ENCODE results near the gene RRBP1.

Gene RRBP1

DNA sequence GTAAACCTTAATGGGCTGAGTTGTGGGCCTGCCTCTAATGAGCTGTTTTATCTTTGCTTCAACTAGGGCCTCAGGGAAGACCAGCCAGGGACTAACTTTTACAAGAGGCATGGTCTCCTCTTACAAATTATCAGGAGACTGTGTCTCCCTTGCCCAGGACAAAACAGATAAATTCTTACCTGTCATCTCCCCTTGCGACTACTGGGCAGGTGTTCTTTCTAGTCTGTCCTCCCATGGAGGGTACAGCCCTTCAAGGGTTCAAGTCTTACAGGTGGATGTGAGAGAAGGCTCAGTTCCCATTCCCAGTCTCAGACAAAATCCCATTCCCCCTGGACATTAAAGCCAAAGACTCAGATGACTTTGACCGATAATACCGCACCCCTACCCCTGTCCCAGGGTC lies 13.6 kb downstream of the RRBP1 start:
- no peak overlapping the region for H3K27ac ChIP-seq
- no peak for TF ChIP-seq ZFX (IDR thresholded peaks at IDR 0.05; ENCODE audit: borderline replicate concordance)
- TF ChIP-seq, protein P1, sequence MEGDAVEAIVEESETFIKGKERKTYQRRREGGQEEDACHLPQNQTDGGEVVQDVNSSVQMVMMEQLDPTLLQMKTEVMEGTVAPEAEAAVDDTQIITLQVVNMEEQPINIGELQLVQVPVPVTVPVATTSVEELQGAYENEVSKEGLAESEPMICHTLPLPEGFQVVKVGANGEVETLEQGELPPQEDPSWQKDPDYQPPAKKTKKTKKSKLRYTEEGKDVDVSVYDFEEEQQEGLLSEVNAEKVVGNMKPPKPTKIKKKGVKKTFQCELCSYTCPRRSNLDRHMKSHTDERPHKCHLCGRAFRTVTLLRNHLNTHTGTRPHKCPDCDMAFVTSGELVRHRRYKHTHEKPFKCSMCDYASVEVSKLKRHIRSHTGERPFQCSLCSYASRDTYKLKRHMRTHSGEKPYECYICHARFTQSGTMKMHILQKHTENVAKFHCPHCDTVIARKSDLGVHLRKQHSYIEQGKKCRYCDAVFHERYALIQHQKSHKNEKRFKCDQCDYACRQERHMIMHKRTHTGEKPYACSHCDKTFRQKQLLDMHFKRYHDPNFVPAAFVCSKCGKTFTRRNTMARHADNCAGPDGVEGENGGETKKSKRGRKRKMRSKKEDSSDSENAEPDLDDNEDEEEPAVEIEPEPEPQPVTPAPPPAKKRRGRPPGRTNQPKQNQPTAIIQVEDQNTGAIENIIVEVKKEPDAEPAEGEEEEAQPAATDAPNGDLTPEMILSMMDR (IDR thresholded peaks at IDR 0.05): no peak

DNA sequence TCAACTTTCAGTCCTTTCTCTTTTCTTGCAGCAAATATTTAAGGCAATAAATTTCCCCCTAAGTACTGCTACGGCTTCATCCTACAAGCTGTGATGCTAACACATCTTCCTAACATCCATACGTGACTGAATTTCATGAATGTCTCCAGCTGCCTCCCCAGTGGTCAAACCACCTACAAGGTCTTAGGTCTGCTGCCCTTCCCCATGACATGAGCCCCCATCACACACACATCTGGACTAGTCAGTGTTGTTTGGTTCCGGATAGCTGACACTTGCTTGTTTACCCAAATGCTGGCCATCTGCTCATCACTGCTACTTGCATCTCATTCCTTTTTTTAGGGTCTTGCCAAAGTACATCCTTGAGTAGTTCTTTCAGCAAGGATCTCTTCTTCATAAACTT lies 14.6 kb downstream of the RRBP1 start:
- H3K27ac ChIP-seq: no peak overlapping the region
- TF ChIP-seq ZFX (IDR thresholded peaks at IDR 0.05; ENCODE audit: borderline replicate concordance): no peak

DNA sequence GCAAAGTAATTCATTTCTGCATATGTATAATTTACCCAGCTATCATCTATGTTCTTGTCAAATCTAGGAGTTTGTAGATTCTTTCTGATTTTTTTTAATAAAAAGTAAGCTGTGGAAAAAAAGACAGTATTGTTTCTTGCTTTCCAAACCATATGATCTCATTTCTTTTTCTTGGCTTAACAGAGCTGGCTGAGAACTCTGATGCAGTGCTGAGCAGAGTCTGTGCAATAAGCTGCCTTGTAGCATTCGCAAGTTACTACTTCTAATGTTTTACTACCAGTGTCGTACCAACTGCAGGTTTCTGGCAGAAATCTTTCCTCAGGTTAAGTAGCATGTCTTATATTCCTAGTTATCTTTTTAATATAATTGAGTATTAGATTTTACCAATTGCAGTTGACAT lies 15.6 kb downstream of the RRBP1 start:
- TF ChIP-seq, protein P1 (IDR thresholded peaks at IDR 0.05): no peak
- TF ChIP-seq ZFX (IDR thresholded peaks at IDR 0.05; ENCODE audit: borderline replicate concordance): no peak
- H3K27ac ChIP-seq: no peak overlapping the region

DNA sequence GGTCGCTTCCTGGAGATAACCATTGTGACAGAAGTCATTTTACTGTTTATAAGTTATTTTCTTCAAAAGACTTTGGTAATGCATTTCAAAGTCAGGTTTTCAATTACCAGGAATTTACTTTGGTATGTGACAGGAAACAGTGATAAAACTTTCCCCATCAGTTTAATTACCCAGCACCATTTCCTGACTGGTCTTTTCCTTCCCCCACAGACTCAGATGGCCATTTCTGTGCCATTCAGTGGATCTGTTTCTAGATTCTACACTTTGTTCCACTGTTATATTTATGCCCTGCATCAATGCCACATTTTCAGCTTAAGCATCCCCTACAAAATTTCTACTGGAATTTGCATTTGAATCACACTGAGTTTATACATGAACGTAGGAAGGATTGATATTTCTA lies 16.3 kb downstream of the RRBP1 start:
- TF ChIP-seq ZFX (IDR thresholded peaks at IDR 0.05; ENCODE audit: borderline replicate concordance): no peak
- TF ChIP-seq, protein P1 (IDR thresholded peaks at IDR 0.05): no peak
- no peak overlapping the region for H3K27ac ChIP-seq

DNA sequence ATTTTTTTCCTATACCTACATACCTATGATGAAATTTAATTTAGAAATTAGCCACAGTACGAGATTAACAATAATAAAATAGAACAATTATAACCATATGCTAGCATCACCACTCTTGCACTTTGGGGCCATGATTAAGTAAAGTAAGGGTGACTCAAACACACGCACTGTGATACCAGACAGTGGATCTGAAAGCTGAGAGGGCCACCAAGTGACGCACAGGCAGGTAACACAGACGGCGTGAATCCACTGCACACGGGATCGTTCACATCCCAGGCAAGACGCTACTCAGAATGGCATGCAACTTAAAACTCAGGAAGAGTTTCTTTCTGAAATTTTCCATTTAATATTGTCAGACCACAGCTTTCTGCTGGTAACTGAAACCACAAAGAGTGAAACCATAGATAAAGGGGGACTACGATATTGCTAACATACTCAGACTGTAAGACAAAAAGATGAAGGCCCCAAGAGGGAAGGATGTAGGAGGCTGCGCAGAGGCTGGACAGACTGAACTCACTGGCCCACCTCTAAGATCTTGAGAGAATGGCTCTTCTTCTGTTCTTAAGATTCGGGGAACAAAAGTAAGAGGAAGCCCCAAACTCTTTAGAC lies 17.9 kb downstream of the RRBP1 start:
- TF ChIP-seq, protein P1 (IDR thresholded peaks at IDR 0.05): no peak
- no peak for TF ChIP-seq ZFX (IDR thresholded peaks at IDR 0.05; ENCODE audit: borderline replicate concordance)
- H3K27ac ChIP-seq: no peak overlapping the region

DNA sequence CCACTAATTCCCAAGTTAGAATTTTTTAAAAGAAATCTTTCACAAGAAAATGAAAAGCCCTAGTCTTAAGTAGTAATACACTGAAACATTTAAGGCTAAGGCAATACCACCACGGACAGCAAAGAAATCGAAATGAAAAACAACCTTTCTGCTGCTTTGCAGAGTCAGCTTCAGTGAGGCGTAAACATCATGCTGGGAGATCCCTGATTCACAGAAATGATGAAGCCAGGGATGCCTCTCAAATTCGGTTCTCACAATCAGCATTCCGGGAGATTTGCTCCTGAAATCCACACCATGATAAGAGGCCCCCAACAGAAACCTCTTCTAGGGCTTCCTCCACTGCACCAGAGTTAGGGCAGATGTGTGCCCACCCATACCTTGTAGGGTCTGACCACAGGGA lies 18.6 kb downstream of the RRBP1 start:
- H3K27ac ChIP-seq: no peak overlapping the region
- TF ChIP-seq ZFX (IDR thresholded peaks at IDR 0.05; ENCODE audit: borderline replicate concordance): no peak
- TF ChIP-seq, protein P1 (IDR thresholded peaks at IDR 0.05): no peak

DNA sequence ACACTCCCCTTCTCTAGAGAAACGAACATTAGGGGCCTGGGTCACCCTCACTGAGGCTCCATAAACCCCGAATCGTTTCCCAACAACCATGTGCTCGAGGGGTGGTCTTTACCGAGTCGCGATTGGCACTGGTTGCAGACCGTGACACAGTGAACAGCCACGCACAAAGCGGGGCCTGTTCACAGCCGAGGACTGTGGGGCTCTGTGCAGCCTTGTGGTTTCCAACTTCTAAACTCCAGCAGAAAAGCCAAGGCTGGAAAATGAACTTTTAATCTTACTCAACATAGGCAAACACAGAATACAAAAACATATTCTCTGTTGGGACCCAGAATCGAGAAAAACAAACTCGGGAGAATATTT lies 19.0 kb downstream of the RRBP1 start:
- no peak for TF ChIP-seq ZFX (IDR thresholded peaks at IDR 0.05; ENCODE audit: borderline replicate concordance)
- TF ChIP-seq, protein P1 (IDR thresholded peaks at IDR 0.05): no peak
- H3K27ac ChIP-seq: no peak overlapping the region
